Astrocyte (in vitro differentiated cells and primary cell): ENCODE results near the gene SPG11. TPM values are rescaled to one million over a fixed set of nuclear protein-coding genes. Genes with fewer than 3 reads are reported as not detected.
"Not testable (repeated sequence)": the region's sequence is repeated elsewhere in the genome, so short reads cannot be mapped to it uniquely, and the experiment has no call there.

Experiments used
- DNase-seq: peaks from one replicate; pipeline ENCODE4 v3.0.0-alpha.2; 2010; ENCODE audit warnings: low read depth
- FAIRE-seq: peaks from 2 replicates; lab custom pipeline; 2011; peaks lifted over from hg19 to GRCh38; lab: Jason Lieb, UNC
- H2AFZ ChIP-seq: 2 replicates; pipeline ENCODE4 v1.6.0; 2012; ENCODE audit warnings: low read depth, low read length, inconsistent platforms
- H3K27ac ChIP-seq: 2 replicates; pipeline ENCODE4 v1.5.1; 2011; ENCODE audit warnings: low read depth, low read length, inconsistent platforms
- H3K27me3 ChIP-seq: 2 replicates; pipeline ENCODE4 v1.6.0; 2011; ENCODE audit warnings: low read length, inconsistent platforms; ENCODE audit not compliant: insufficient read depth
- H3K36me3 ChIP-seq: 2 replicates; pipeline ENCODE4 v1.5.1; 2011; ENCODE audit warnings: low read length, inconsistent platforms; ENCODE audit not compliant: insufficient read depth
- H3K4me1 ChIP-seq: 2 replicates; pipeline ENCODE4 v1.5.1; 2011; ENCODE audit warnings: low read length, inconsistent platforms; ENCODE audit not compliant: insufficient read depth
- H3K4me2 ChIP-seq: 2 replicates; pipeline ENCODE4 v1.6.0; 2012; ENCODE audit warnings: low read length, inconsistent platforms
- H3K4me3 ChIP-seq: 2 replicates; pipeline ENCODE4 v1.5.1; 2011; ENCODE audit warnings: low read depth, mild to moderate bottlenecking, low read length, inconsistent platforms; ENCODE audit not compliant: insufficient read depth
- H3K79me2 ChIP-seq: 2 replicates; pipeline ENCODE4 v1.6.0; 2012; ENCODE audit warnings: mild to moderate bottlenecking, low read length, inconsistent platforms; ENCODE audit not compliant: insufficient read depth
- H3K9ac ChIP-seq: 2 replicates; pipeline ENCODE4 v1.6.0; 2012; ENCODE audit warnings: mild to moderate bottlenecking, low read length, inconsistent platforms
- H3K9me3 ChIP-seq: 2 replicates; pipeline ENCODE4 v1.5.1; 2012; ENCODE audit warnings: low read depth, mild to moderate bottlenecking, low read length, inconsistent platforms; ENCODE audit not compliant: insufficient read depth
- H4K20me1 ChIP-seq: 2 replicates; pipeline ENCODE4 v1.6.0; 2012; ENCODE audit warnings: low read length, inconsistent platforms; ENCODE audit not compliant: insufficient read depth
- H3K27ac Mint-ChIP-seq: one replicate; pipeline ENCODE4 v1.8.0; 2021; ENCODE audit warnings: mild to moderate bottlenecking, mixed read lengths; ENCODE audit not compliant: unreplicated experiment
- H3K27me3 Mint-ChIP-seq: one replicate; pipeline ENCODE4 v1.8.0; 2021; ENCODE audit warnings: low read depth, mixed read lengths; ENCODE audit not compliant: unreplicated experiment
- H3K36me3 Mint-ChIP-seq: one replicate; pipeline ENCODE4 v1.8.0; 2021; ENCODE audit warnings: low read depth, mixed read lengths; ENCODE audit not compliant: unreplicated experiment
- H3K4me1 Mint-ChIP-seq: one replicate; pipeline ENCODE4 v1.8.0; 2021; ENCODE audit warnings: low read depth, mixed read lengths; ENCODE audit not compliant: unreplicated experiment
- H3K4me3 Mint-ChIP-seq: one replicate; pipeline ENCODE4 v1.8.0; 2021; ENCODE audit warnings: mild to moderate bottlenecking, moderate library complexity, mixed read lengths; ENCODE audit not compliant: unreplicated experiment
- H3K9me3 Mint-ChIP-seq: one replicate; pipeline ENCODE4 v1.8.0; 2021; ENCODE audit warnings: mild to moderate bottlenecking, mixed read lengths; ENCODE audit not compliant: unreplicated experiment
- CTCF ChIP-seq: IDR thresholded peaks from 2 replicates; pipeline ENCODE4 v1.5.1; 2011; ENCODE audit warnings: low read depth, mild to moderate bottlenecking, inconsistent platforms, low read length, moderate library complexity; ENCODE audit not compliant: insufficient read depth
- EZH2 ChIP-seq: IDR thresholded peaks from 2 replicates; pipeline ENCODE4 v1.6.1; 2012; ENCODE audit warnings: mild to moderate bottlenecking, low read length, inconsistent platforms; ENCODE audit not compliant: insufficient read depth
- total RNA-seq: library from RNA; stranded (reverse); gene quantifications from 2 replicates; pipeline ENCODE4 v1.2.1, GENCODE V29; 2021

Gene SPG11
- total RNA-seq, 1 donor from 2014 or later, result 34.4 TPM

GRCh38 chr15:44565387-44566154 lies 97.9 kb downstream of the SPG11 start:
- FAIRE-seq, result no peak
- H3K4me3 Mint-ChIP-seq, result no peak overlapping the region
- peaks cover 10% of the 10 kb centered on the region for H3K9me3 Mint-ChIP-seq
- Histone ChIP-seq H3K4me3 (no peak overlapping the region), H3K79me2 (no peaks in the 10 kb centered on the region), H4K20me1 (peaks cover 4% of the 10 kb centered on the region), H3K36me3 (peaks cover 61% of the 10 kb centered on the region), H3K27me3 (no peaks in the 10 kb centered on the region), H3K4me2 (no peak overlapping the region), H3K9ac (no peak overlapping the region), H3K9me3 (peaks cover 7% of the 10 kb centered on the region), H3K27ac (no peak overlapping the region), H3K4me1 (no peaks in the 10 kb centered on the region), H2AFZ (no peak overlapping the region)
- H3K36me3 Mint-ChIP-seq, result peaks cover 37% of the 10 kb centered on the region
- no peaks in the 10 kb centered on the region for H3K27me3 Mint-ChIP-seq
- no peak for TF ChIP-seq EZH2
- no peak for TF ChIP-seq CTCF
- peaks cover 7% of the 10 kb centered on the region for H3K4me1 Mint-ChIP-seq
- no peak overlapping the region for H3K27ac Mint-ChIP-seq
- no peak for DNase-seq

- Histone ChIP-seq H4K20me1 (peaks cover 21% of the 10 kb centered on the region), H3K79me2 (peaks cover 15% of the 10 kb centered on the region), H3K36me3 (peaks cover 86% of the 10 kb centered on the region)
- H3K4me2 ChIP-seq, H3K27ac Mint-ChIP-seq, H3K9me3 ChIP-seq, H3K4me1 ChIP-seq, DNase-seq, H3K27ac ChIP-seq, H2AFZ ChIP-seq, H3K4me1 Mint-ChIP-seq, H3K4me3 ChIP-seq, H3K27me3 Mint-ChIP-seq, FAIRE-seq, H3K9ac ChIP-seq, H3K27me3 ChIP-seq, H3K4me3 Mint-ChIP-seq: not testable (repeated sequence)
- H3K9me3 Mint-ChIP-seq, result peaks cover 10% of the 10 kb centered on the region
- peaks cover 43% of the 10 kb centered on the region for H3K36me3 Mint-ChIP-seq
These were observed 102.5 kb downstream of the SPG11 start for GRCh38 chr15:44560926-44561325.

- Mint-ChIP-seq H3K4me3 (no peak overlapping the region), H3K27ac (no peak overlapping the region), H3K9me3 (no peaks in the 10 kb centered on the region), H3K4me1 (peaks cover 11% of the 10 kb centered on the region), H3K27me3 (no peaks in the 10 kb centered on the region), H3K36me3 (peaks cover 12% of the 10 kb centered on the region)
- Histone ChIP-seq H3K9ac (no peak overlapping the region), H3K9me3 (no peaks in the 10 kb centered on the region), H3K36me3 (peaks cover 65% of the 10 kb centered on the region), H3K4me2 (no peak overlapping the region), H2AFZ (no peak overlapping the region), H3K27ac (no peak overlapping the region), H3K4me1 (no peaks in the 10 kb centered on the region), H4K20me1 (peaks cover 56% of the 10 kb centered on the region), H3K4me3 (no peak overlapping the region), H3K79me2 (peaks cover 62% of the 10 kb centered on the region), H3K27me3 (no peaks in the 10 kb centered on the region)
- FAIRE-seq (no peak), DNase-seq (no peak)
- TF ChIP-seq EZH2 (no peak), CTCF (no peak)
These were observed 108.3 kb downstream of the SPG11 start for GRCh38 chr15:44554934-44555723.
